T-helper 2 cell treated with Interferon-gamma antibody and Interleukin-4, amounts not matched to agents 100 ng/mL and 5 ng/mL, for 36 hours (primary cell): ENCODE data around the gene DNMT3B. TPM values are rescaled to one million over a fixed set of nuclear protein-coding genes. Genes with fewer than 3 reads are reported as not detected.
"Not testable (repeated sequence)": the region's sequence is repeated elsewhere in the genome, so short reads cannot be mapped to it uniquely, and the experiment has no call there.

Experiments used
- intact Hi-C: fragments of 100-400 bp; cut with micrococcal nuclease; formaldehyde crosslinking; loops from one replicate; pipeline ENCODE4 v1.15.1; 2023
- total RNA-seq: library from RNA; stranded (reverse); gene quantifications from 2 replicates; pipeline ENCODE4 v1.2.3, GENCODE V29; 2022

DNMT3B gene
- total RNA-seq, 1 donor from 2014 or later, result 3.5 TPM

DNA sequence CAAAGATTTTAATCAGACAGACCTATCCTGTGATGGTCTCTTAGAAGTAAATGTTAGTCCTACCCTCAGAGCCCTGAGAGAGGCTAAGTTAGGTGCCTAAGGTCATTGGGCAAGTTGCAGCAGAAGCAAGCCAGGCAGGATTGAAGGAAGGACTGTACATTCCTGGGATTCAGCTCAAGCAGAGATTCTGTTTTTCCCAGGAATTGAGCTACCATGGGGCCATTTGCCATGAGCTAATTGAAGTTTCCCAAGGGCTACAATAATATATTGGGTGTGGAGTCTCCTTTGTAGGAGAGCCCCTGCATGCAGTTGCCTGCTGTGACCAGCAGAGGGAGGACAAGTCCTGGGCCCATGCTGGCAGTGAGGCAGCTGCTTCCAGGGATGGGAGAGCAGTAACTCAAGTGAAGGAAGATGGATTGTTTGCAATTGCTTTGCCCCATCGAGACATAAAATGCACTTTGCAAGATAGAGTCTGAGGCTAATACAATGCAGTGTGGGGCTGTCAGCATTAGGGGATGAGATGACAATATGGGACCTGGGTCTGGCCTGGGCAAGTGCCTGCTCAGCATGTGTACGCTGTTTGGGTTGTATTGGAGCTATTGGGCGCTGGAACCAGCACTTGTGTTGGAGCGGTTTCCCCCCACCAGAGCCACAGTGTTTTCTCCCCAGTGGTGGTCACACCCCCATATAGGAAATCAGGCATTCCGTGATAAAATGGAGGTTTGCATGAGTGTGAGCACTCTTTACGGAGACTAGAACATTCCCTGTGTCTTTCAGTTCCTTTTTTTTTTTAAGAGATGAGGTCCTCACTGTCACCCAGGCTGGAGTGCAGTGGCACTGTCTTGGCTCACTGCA is 27.9 kb downstream of the DNMT3B start:
- intact Hi-C loops, result loop anchor here (1.0 to 2.0 kb wide), 2 partner anchors 306 to 509 kb away; no protein-coding TSS in a partner anchor

DNA sequence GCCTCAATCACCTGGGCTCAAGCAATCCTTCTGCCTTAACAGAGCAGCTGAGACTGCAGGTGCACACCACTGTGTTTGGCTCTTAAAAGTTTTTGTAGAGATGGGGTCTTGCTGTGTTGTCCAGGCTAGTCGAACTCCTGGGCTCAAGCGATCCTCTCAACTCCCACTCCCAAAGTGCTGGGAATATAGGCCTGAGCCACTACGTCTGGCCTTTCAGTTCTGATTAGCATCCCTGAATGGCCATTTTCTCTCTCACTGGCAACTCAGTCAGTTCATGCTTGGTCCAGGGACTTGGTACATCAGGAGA is 28.5 kb downstream of the DNMT3B start:
- intact Hi-C loops, result loop anchor here (1.0 to 2.0 kb wide), 2 partner anchors 306 to 508 kb away; no protein-coding TSS in a partner anchor

DNA sequence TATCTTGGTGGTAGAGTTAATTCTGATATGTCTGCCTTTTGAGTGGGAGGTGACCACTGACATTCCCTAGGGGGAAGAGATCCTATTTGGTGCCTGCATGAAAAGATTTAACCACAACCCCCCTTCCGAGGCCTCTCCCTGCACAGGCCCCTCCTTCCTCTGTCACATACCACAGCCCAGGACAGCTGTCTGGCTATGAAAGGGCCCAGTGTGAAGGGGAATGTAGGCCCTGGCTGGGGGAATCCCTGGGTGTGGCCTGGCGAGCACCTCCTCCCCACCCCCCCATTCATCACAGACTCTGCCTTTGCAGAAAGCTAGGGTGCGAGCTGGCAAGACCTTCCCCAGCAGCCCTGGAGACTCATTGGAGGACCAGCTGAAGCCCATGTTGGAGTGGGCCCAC is 30.1 kb downstream of the DNMT3B start:
- intact Hi-C loops, result no loop called here

DNA sequence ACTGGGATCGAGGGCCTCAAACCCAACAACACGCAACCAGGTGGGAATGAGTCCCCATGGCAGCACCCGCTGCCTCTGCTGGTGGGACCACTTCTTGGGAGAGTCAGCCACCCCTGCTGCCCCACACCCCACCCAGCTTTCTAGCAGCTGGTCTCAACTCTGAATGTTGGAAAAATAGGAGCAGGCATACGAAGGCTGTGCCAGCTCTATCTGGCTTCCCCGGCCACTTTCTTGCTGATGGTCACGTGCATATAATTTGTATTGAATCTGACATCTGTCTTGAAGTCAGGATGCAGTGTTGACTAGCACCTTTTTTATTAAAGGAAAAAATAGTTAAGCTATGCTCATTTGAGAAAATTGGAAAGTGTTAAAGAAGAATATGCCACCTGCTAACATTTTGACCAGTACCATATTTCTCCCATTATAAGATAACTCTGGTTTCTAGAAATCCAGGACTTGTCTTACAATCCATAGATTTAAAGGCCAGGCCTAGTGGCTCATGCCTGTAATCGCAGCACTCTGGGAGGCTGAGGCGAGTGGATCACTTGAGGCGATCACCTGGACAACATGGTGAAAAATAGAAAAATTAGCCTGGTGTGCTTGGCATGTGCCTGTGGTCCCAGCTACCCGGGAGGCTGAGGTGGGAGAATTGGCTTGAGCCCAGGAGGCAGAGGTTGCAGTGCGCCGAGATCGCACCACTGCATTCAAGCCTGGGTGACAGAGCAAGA is 30.7 kb downstream of the DNMT3B start:
- intact Hi-C loops, result no loop called here

DNA sequence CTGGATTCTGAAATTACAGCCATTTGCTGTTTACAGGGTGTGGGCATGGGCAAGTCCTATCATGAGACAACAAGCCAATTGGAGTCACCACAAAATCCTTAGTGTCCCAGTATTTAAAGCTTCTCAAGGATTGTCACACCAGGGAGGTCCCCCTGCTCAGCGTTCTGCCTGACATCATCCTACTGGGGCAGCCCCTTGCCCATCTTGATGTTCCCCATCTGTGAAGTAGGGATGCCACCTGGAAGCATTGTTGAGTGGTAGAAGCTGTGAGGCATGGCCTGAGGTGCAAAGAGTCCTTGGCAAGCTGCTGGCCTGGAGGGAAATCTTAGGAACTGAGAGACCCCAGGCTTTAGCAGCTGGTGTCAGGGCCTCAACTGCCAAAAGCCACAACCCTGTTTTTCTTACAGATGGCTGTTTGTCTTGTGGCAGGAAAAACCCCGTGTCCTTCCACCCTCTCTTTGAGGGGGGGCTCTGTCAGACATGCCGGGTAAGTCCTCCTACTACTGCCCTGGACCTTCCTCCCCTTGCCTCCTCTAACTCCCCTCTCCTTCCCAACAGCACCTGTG is 34.3 kb downstream of the DNMT3B start:
- intact Hi-C loops, result no loop called here

DNA sequence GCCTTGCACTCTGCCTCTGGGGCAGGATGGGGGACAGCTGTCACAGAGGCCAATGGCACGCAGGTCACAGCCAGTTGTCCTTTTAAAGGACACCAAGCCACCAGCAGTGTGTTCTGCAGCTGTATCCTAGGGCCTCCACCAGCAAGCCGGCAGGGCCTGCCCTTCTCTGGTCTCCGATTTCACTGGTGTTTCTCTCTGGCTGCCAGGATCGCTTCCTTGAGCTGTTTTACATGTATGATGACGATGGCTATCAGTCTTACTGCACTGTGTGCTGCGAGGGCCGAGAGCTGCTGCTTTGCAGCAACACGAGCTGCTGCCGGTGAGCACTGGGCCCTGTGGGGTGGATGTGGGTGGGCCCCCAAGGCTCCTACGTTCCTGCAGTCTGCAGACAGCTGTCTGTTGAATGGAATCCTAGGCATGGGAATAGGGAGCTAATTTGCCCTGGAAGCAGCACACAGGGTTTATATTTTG is 34.8 kb downstream of the DNMT3B start:
- intact Hi-C loops, result no loop called here

DNA sequence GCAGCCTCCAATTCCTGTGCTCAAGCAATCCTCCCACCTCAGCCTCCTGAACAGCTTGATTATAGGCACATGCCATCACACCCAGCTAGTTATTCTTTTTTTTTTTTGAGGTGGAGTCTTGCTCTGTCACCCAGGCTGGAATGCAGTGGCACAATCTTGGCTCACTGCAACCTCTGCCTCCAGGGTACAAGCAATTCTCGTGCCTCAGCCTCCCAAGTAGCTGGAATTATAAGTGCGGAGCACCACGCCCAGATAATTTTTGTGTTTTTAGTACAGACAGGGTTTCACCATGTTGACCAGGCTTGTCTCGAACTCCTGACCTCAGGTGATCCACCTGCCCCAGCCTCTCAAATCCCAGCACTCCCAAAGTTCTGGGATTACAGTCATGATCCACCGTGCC is 35.4 kb downstream of the DNMT3B start:
- intact Hi-C loops, result not testable (repeated sequence)

DNA sequence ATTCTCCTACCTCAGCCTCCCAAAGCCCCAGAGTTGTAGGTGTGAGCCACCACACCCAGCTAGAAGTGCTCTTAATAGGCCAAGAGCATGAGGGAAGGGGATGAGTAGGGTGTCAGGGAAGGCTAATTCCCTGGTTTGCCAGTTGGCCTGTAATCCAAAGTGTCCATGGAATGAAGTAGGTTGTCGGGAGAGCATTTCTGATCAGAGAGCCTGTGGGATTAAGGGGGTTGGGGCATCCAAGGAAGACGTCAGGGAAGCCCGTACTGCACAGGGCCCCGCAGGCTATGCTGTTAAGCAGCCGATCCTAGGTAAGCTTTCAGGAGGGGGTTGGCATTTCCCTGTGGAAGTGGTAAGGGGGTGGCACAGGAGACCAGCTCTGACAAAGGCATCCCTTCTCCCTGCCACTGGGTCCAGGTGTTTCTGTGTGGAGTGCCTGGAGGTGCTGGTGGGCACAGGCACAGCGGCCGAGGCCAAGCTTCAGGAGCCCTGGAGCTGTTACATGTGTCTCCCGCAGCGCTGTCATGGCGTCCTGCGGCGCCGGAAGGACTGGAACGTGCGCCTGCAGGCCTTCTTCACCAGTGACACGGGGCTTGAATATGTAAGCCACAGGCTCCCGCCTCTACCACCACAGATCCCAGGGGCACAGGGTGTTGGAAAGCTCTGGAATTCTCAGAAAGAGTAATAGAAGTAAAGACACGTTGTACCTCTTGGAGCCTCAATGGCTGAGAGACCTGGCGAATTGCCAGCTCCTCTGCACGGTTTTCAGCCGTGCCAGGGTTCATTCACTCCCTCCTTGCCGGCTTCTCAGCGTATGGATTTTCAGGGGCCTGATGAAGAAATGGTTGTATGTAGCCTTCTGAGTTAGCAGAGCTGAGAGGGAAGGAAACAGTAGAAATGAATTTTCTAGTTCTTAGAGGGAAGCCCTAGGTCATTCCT is 36.1 kb downstream of the DNMT3B start:
- intact Hi-C loops, result no loop called here

DNA sequence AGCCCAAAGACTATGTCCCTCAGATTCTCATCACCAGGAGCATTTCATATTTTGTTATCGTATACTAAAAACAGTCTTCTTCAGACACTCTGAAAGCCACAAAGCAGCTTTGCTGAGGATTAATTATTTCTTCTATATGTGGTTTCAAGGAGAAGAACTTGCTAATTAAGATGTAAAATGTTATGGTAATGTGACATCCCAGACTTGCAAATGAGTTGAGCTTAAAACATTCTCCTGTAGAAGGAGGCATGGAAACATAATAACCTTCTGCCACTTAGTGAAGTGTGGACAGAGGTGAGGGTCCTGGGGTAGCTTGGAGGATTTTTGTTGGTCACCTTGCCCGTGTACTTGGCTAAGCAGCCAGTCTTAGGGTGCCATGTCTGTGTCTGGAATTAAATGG is 40.9 kb downstream of the DNMT3B start:
- intact Hi-C loops, result no loop called here

DNA sequence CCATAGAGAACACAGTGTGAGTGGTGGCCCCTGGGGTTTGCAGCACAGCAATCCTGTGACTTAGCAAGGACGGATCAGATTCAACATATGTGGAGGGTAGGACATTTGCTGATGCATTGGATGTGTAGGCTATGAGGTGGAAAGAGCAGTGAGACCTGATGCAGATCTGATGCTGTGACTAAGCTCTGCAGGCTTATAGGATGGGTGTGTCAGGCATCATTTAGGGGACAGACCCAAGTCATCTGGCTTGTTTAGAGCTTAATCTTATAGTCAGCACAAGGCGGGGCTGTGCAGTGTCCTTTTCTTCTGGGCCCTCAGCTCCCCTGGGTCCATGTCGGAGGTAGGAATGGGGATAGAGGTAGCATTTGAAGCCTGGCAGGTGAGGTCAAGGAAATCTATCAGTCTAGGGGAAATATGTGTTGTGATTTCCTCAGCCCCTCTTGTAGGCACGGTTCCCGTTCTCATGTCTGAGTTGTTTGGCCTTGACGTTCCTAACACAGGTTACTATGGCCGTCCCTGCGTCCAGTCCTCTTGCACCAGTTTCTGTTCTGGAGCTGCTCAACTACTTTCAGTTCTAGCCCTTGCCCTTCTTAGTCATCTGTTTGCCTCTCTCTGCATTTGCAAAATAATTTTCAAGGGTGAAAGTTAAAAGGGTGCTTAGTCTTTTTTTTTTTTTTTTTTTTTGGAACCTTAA is 42.0 kb downstream of the DNMT3B start:
- intact Hi-C loops, result no loop called here

DNA sequence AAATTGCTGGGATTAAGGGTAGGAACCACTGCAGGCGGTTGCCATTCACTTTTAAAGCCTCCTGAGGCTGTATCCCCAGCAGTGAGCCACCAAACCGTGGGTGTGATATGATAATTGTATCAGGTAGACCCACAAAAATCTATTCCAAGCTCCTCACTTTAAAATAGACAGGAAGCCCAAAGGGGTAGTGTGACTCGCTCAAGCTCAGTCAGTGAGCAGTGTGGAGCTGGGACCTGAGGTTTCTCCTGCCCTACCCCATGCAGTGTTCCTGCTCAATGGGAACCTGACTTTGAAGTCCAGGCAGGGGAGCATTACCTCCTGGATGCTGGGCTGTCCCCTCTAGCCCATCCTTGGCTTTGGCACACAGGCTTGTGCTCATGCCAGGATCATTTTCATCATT is 42.6 kb downstream of the DNMT3B start:
- intact Hi-C loops, result no loop called here

DNA sequence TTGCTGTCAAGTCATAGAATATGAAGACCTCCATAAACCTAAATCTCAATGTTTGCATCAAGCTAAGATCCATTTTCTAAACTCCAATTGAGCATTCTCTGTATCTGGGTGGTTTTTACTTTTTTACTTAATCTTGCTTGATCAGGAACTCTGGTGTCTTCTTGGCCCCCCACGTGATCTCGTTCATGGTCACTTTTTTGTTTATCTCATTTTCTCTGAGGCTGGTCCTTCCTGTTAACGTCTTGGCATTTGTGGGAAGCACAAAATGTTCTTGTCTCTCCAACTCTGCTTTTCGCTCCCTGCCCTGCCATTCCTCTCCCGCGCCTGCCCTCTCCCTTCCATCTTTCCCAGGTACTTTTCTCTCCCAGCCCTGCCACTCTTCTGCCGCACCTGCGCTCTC is 43.5 kb downstream of the DNMT3B start:
- intact Hi-C loops, result no loop called here

DNA sequence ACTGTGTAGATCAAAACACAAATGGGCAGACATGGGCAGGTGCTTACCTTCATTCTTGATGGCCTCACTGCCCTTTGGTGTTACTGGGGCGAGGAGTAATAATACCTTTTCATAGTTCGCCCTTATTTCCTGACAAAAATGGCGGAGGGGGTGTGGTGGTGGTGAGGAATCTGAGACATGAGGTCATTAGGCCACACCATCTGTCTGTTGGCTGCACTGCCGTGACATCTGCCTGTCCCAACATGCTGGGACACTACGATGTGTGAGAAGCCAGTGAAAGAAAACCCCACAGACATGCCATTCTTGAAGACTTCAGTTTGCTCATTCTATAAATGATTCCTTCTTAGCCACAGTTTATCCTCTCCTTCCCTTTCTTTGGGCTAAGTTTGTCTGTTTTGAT is 44.2 kb downstream of the DNMT3B start:
- intact Hi-C loops, result no loop called here

DNA sequence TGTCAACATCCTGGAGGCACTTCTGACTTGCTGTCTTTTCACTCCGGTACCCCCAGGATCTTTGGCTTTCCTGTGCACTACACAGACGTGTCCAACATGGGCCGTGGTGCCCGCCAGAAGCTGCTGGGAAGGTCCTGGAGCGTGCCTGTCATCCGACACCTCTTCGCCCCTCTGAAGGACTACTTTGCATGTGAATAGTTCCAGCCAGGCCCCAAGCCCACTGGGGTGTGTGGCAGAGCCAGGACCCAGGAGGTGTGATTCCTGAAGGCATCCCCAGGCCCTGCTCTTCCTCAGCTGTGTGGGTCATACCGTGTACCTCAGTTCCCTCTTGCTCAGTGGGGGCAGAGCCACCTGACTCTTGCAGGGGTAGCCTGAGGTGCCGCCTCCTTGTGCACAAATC is 45.5 kb downstream of the DNMT3B start:
- intact Hi-C loops, result no loop called here

DNA sequence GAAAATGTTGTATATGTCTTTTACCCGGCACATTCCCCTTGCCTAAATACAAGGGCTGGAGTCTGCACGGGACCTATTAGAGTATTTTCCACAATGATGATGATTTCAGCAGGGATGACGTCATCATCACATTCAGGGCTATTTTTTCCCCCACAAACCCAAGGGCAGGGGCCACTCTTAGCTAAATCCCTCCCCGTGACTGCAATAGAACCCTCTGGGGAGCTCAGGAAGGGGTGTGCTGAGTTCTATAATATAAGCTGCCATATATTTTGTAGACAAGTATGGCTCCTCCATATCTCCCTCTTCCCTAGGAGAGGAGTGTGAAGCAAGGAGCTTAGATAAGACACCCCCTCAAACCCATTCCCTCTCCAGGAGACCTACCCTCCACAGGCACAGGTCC is 46.3 kb downstream of the DNMT3B start:
- intact Hi-C loops, result no loop called here

DNA sequence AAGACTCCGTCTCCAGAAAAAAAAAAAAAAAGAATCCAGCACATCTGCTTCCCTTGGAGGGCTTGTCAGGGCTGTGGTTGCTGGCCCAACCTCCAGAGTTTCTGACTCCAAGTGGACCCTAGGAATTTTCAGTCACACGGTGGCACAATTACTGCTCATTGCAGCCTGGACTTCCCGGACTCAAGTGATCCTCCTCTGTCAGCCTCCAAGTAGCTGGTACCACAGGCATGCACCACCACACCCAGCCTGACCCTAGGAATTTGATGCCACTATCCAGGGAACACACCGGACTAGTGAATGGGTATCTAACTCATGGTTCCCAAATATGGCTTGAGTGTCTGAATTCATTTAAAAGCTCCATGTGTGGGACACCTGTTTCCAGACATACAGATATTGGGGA is 47.7 kb downstream of the DNMT3B start:
- intact Hi-C loops, result no loop called here

DNA sequence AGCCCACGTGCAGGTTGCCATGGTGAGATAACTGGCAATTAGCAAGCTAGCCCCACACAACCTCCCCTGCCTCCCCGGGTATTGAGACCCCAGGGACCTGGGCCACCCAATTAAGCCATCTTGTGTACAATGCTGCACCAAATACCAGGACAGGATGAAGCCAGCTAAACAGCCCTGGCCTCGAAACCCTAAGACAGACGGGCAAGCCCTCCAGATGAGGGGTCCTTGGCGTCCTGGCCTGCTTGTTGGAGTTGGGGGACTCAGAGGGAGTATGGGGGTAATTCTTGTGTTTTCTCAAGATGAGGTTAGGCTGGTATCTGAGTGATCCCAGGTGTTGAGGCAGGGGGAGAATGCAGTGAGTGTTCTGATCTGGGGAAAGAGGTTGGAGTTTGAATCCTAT is 48.8 kb downstream of the DNMT3B start:
- intact Hi-C loops, result no loop called here

DNA sequence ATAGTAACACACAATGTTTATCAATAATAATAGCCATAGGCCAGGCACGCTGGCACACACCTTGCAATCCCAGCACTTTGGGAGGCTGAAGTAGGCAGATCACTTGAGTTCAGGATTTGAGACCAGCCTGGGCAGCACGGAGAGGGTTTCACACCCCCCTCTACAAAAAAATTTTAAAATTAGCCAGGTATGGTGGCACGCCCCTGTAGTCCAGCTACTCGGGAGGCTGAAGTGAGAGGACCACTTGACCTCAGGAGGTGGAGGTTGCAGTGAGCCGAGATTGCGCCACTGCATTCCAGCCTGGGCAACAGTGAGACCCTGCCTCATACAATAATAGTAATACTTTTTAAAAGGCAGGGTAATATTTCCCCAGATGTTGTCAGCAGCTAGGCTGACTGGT is 49.7 kb downstream of the DNMT3B start:
- intact Hi-C loops, result no loop called here

DNA sequence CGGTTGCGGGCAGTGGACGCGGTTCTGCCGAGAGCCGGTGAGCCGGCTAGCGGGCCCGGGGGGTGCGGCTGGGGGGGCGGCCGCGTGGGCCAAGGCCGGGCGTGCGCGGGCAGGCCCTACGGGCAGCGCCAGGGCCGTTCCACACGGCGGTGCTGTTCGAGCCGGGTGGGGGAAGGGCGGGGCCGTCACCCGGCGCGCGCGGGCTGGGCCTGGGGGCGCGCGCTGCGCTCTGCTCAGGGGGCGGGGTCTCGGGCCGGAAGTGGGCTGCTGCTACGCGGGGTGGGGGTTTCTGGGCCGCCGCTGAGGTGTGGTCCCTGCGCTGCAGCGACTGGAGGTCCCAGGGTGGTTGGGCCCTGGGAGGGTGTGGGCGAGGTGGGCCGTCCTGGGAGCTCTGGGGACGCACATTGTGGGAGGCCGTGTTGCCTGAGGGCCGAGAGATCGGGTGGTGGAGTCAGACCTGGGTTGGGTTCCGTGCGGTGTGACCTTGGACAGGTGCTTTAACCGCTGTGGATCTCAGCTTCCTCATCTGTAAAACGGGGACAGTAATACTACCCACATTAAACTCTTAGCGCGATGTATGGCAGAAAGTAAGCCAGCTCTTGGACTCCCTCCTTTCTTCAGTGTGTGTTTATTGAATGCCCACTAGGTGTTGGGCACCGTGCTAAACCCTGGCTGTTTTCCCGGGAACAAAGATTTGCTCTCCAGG is 58.0 kb downstream of the DNMT3B start:
- intact Hi-C loops, result no loop called here
